HCT116 (cell line): ENCODE measurements around the gene CTDNEP1. TPM values are rescaled to one million over a fixed set of nuclear protein-coding genes. Genes with fewer than 3 reads are reported as not detected.
A peak's percentile ranks its signal among the peaks of the same experiment; 100 is the strongest.

Experiments used
- ATAC-seq: fragments of 200-7000 bp; cut with Tn5 transposase; 2 replicates; pipeline ENCODE4 v1.9.1; 2020; ENCODE audit warnings: mild to moderate bottlenecking, moderate library complexity
- BruUV-seq: library from RNA; stranded (reverse); fragments of 400-500 nt; replicated peaks from 2 replicates; lab custom pipeline; 2021; lab: Mats Ljungman, UMichigan
- CTCF ChIA-PET: fragments of 300-600 bp; sonication (Branson Sonifier 250); formaldehyde crosslinking; loops from one replicate; lab custom pipeline; 2021; ENCODE audit warnings: antibody characterized with exemption; lab: Charles Lee
- POLR2A ChIA-PET: fragments of 300-600, 350-600 bp; sonication (Branson Sonifier 250); formaldehyde crosslinking; loops from one replicate; lab custom pipeline; 2021; ENCODE audit warnings: antibody characterized with exemption; lab: Charles Lee
- RAD21 ChIA-PET, 2 experiments: fragments of 300-600 bp; sonication (Branson Sonifier 250); formaldehyde crosslinking; loops; one replicate each; lab custom pipeline; 2023; ENCODE audit warnings: low total read pairs in 2 of 2; ENCODE audit not compliant: uncharacterized antibody in 2 of 2, unreplicated experiment in 2 of 2, low non-redundant PET in 1 of 2; lab: Charles Lee
- DNase-seq: peaks from one replicate; pipeline ENCODE4 v3.0.0-alpha.2; 2010; ENCODE audit warnings: low read depth, low spot score
- H2AFZ ChIP-seq: fragments of 200-600 bp; shearing (Covaris generic), sonication (generic); 2 replicates; pipeline ENCODE4 v1.6.1; 2017; ENCODE audit warnings: low read depth, mixed run types, mixed read lengths, antibody characterized with exemption, low read length; ENCODE audit not compliant: poor library complexity, severe bottlenecking
- H3K27ac ChIP-seq: 2 replicates; pipeline ENCODE4 v1.5.1; 2012; ENCODE audit warnings: low read depth, low read length
- H3K27me3 ChIP-seq: fragments of 200-600 bp; sonication (generic); 2 replicates; pipeline ENCODE4 v1.6.1; 2016; ENCODE audit warnings: mixed run types, low read length, mixed read lengths; ENCODE audit not compliant: insufficient read depth
- H3K36me3 ChIP-seq, 2 experiments: fragments of 200-500 bp in 1 of 2; fragments of 200-600 bp in 1 of 2; sonication (Bioruptor generic) in 1 of 2; sonication (generic) in 1 of 2; 2 replicates each; pipeline versions ENCODE4 v1.5.1 to v1.6.1; 2014 to 2016; ENCODE audit warnings: low read length in 2 of 2, inconsistent platforms in 1 of 2, mixed read lengths in 1 of 2, mixed run types in 1 of 2; ENCODE audit not compliant: insufficient read depth in 2 of 2, control insufficient read depth in 1 of 2
- H3K4me1 ChIP-seq, 2 experiments: fragments of 200-600 bp in 1 of 2; sonication (generic) in 1 of 2; 2 replicates each; pipeline versions ENCODE4 v1.5.1 to v1.6.1; 2012 to 2017; ENCODE audit warnings: low read length in 2 of 2, inconsistent platforms in 1 of 2, mild to moderate bottlenecking in 1 of 2, mixed read lengths in 1 of 2, mixed run types in 1 of 2, moderate library complexity in 1 of 2; ENCODE audit not compliant: insufficient read depth in 2 of 2, control insufficient read depth in 1 of 2
- H3K4me2 ChIP-seq: fragments of 200-600 bp; sonication (generic); 2 replicates; pipeline ENCODE4 v1.6.1; 2017; ENCODE audit warnings: mixed run types, low read length, mixed read lengths
- H3K4me3 ChIP-seq, 2 experiments: fragments of 200-600 bp in 1 of 2; sonication (generic) in 1 of 2; replicated peaks in 1 of 2; 2 replicates each; pipeline ENCODE4 v1.5.1; 2011 to 2016; ENCODE audit warnings: low read length in 2 of 2, control low read depth in 1 of 2, low read depth in 1 of 2, mild to moderate bottlenecking in 1 of 2, mixed read lengths in 1 of 2, mixed run types in 1 of 2
- H3K79me2 ChIP-seq: fragments of 200-600 bp; sonication (generic); 2 replicates; pipeline ENCODE4 v1.6.1; 2017; ENCODE audit warnings: mild to moderate bottlenecking, mixed run types, low read length, moderate library complexity, mixed read lengths; ENCODE audit not compliant: insufficient read depth
- H3K9ac ChIP-seq: fragments of 200-600 bp; sonication (generic); 2 replicates; pipeline ENCODE4 v1.6.1; 2016; ENCODE audit warnings: low read length, mixed read lengths
- H3K9me2 ChIP-seq: fragments of 200-600 bp; sonication (generic), shearing (Covaris generic); 2 replicates; pipeline ENCODE4 v1.6.1; 2017; ENCODE audit warnings: mixed run types, mild to moderate bottlenecking, moderate library complexity; ENCODE audit not compliant: insufficient read depth
- H3K9me3 ChIP-seq, 2 experiments: fragments of 200-500 bp in 1 of 2; fragments of 200-600 bp in 1 of 2; sonication (Bioruptor generic) in 1 of 2; sonication (generic) in 1 of 2; 2 replicates each; pipeline ENCODE4 v1.6.1; 2014 to 2017; ENCODE audit warnings: low read length in 2 of 2, mixed read lengths in 2 of 2, inconsistent platforms in 1 of 2, low read depth in 1 of 2, mild to moderate bottlenecking in 1 of 2, mixed run types in 1 of 2, moderate library complexity in 1 of 2; ENCODE audit not compliant: control insufficient read depth in 1 of 2, insufficient read depth in 1 of 2
- H4K20me1 ChIP-seq: fragments of 200-600 bp; sonication (generic), shearing (Covaris generic); 2 replicates; pipeline ENCODE4 v1.6.1; 2017; ENCODE audit warnings: mixed run types, mild to moderate bottlenecking, moderate library complexity; ENCODE audit not compliant: insufficient read depth
- POLR2AphosphoS5 ChIP-seq: IDR thresholded peaks from 2 replicates; pipeline ENCODE4 v1.6.1; 2011; ENCODE audit warnings: mild to moderate bottlenecking, low read depth, low read length, moderate library complexity
- REST ChIP-seq: IDR thresholded peaks from 2 replicates; pipeline ENCODE4 v1.6.1; 2012; ENCODE audit warnings: low read depth
- ZFX ChIP-seq: fragments of 450-650 bp; IDR thresholded peaks from 2 replicates; pipeline ENCODE4 v1.6.1; 2017
- intact Hi-C: fragments of 100-400 bp; cut with micrococcal nuclease; formaldehyde crosslinking; loops from 2 replicates; pipeline ENCODE4 v1.10.0; 2022
- total RNA-seq: library from RNA; stranded (reverse); gene quantifications from one replicate; pipeline ENCODE4 v1.2.1, GENCODE V29; 2021; ENCODE audit not compliant: unreplicated experiment
- TF ChIP-seq, protein P1 (sequence below): IDR thresholded peaks from 2 replicates; pipeline ENCODE4 v1.6.1; 2011; ENCODE audit warnings: mild to moderate bottlenecking, low read length, moderate library complexity; ENCODE audit not compliant: insufficient replicate concordance; ENCODE audit errors: extremely low read depth
- TF ChIP-seq, protein P2 (sequence below): IDR thresholded peaks from 2 replicates; pipeline ENCODE4 v1.6.1; 2012

The CTDNEP1 gene
- total RNA-seq, 1 experiment from 2014 or later, result 143 TPM

DNA sequence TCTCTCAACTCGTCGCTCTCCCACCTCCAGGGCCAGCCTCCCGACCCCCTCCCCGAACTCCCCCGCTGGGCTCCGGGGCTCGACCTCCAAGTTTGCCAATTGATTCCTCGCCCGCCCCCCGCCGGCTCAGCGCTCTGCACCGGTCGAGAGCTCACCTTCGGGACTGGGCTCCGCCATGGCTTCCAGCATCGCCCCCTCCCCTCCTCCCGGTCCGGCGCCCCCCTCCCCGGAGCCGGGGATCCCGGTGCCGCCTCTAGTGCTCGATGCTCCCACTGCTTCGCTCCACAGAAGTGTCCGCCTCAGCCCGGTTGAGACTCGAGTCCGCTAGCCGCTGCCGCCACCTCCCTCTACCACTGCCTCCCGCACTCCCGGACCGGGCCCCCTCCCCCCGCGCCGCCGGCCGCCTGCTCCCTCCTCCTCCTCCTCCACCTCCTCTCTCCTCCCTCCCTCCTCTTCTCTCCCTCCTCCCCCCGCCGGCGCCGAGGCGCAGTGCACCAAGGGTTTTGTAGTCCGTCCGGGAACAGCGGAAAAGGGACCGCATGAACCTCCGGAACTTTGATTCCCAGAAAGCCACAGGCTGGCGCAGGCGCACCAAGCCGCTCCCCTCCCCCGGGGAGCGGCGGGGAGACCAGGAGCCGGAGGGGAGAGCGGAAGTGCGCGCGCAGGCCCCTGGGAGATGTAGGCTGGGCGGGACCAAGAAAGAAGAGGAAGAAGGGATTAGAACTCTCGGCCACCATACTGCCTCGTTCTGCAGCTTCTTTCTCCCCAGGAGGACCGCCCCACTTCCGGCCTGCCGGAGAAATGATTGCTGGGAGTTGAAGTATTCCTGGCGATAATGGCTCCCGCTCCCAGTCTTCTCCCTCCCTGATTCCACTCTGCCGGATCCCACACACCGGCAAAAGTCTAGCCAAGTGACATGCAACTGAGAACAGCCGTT lies 12.2 kb downstream of the CTDNEP1 start, which contains the start of gene PHF23 (continued):
- TF ChIP-seq, protein P1, sequence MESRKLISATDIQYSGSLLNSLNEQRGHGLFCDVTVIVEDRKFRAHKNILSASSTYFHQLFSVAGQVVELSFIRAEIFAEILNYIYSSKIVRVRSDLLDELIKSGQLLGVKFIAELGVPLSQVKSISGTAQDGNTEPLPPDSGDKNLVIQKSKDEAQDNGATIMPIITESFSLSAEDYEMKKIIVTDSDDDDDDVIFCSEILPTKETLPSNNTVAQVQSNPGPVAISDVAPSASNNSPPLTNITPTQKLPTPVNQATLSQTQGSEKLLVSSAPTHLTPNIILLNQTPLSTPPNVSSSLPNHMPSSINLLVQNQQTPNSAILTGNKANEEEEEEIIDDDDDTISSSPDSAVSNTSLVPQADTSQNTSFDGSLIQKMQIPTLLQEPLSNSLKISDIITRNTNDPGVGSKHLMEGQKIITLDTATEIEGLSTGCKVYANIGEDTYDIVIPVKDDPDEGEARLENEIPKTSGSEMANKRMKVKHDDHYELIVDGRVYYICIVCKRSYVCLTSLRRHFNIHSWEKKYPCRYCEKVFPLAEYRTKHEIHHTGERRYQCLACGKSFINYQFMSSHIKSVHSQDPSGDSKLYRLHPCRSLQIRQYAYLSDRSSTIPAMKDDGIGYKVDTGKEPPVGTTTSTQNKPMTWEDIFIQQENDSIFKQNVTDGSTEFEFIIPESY, result peak; percentile 77
- TF ChIP-seq, protein P2, sequence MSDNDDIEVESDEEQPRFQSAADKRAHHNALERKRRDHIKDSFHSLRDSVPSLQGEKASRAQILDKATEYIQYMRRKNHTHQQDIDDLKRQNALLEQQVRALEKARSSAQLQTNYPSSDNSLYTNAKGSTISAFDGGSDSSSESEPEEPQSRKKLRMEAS, result no peak; the same call in 1 of the 2 replicates

- DNase-seq, result no peak
- intact Hi-C loops, result no loop called here
- Histone ChIP-seq H2AFZ (no peak overlapping the region), H3K4me2 (peak overlapping the region; percentile 82), H3K27ac (peak overlapping the region; percentile 92), H3K4me3 (peak overlapping the region; percentile 97 to 99), H3K27me3 (no peaks in the 10 kb centered on the region), H3K4me1 (peaks cover 37 to 64% of the 10 kb centered on the region in 2 experiments), H3K9me2 (no peaks in the 10 kb centered on the region), H3K9me3 (no peaks in the 10 kb centered on the region), H4K20me1 (no peaks in the 10 kb centered on the region), H3K79me2 (peaks cover 65% of the 10 kb centered on the region), H3K36me3 (peaks cover 24 to 32% of the 10 kb centered on the region in 2 experiments), H3K9ac (peak overlapping the region; percentile 100)
- ChIA-PET RAD21 (interaction anchor here in 1 of 2 experiments (0.7 to 1.0 kb wide), 2 partner anchors 18 to 61 kb away, joined by 3 to 7 read pairs; no protein-coding TSS in a partner anchor), POLR2A (interaction anchor here (0.6 to 2.6 kb wide), 7 partner anchors 12 to 448 kb away, joined by 3 to 19 read pairs (median 5); partner anchors contain the start of genes ACADVL, CTDNEP1, DLG4 and SLC2A4), CTCF (interaction anchor here (2.3 to 3.0 kb wide), 2 partner anchors 18 to 58 kb away, joined by 5 to 16 read pairs; partner anchors contain the start of genes ACADVL and DLG4)
- BruUV-seq, result no TSS peak
- TF ChIP-seq ZFX, result peak; percentile 24; the same call in 1 of the 2 replicates
- TF ChIP-seq REST, result no peak
- TF ChIP-seq POLR2AphosphoS5, result peak; percentile 27; the same call in 1 of the 2 replicates
- ATAC-seq, result no peak
Measured at GRCh38 chr17:7238420-7239090, 13.0 kb downstream of the CTDNEP1 start.
